IMR-90 (cell line): ENCODE results near the gene SEC31B. TPM values are rescaled to one million over a fixed set of nuclear protein-coding genes. Genes with fewer than 3 reads are reported as not detected.

Experiments
- ATAC-seq: fragments of 200-7000 bp; cut with Tn5 transposase; 2 replicates; pipeline ENCODE4 v1.9.1; 2020; ENCODE audit warnings: low read depth, mild to moderate bottlenecking, moderate library complexity
- BruUV-seq: library from RNA; stranded (reverse); fragments of 400-500 nt; replicated peaks from 2 replicates; lab custom pipeline; 2021; lab: Mats Ljungman, UMichigan
- CTCF ChIA-PET: fragments of 300-600 bp; formaldehyde crosslinking; extraction: SDS; loops from one replicate; lab custom pipeline; 2021; ENCODE audit warnings: antibody characterized with exemption; lab: Yijun Ruan, JAX
- POLR2A ChIA-PET: fragments of 300-600 bp; sonication (Branson Sonifier 250); formaldehyde crosslinking; loops from one replicate; lab custom pipeline; 2022; ENCODE audit warnings: antibody characterized with exemption; ENCODE audit not compliant: unreplicated experiment; lab: Charles Lee
- DNase-seq: peaks from one replicate; pipeline ENCODE4 v3.0.0; 2013
- H2AFZ ChIP-seq: replicated peaks from 2 replicates; pipeline ENCODE3; 2013; ENCODE audit warnings: low read length, mild to moderate bottlenecking; ENCODE audit not compliant: poor library complexity
- H2AK5ac ChIP-seq: 2 replicates; pipeline ENCODE4 v1.6.1; 2013; ENCODE audit warnings: low read depth, low read length, inconsistent platforms
- H2AK9ac ChIP-seq: replicated peaks from 2 replicates; pipeline ENCODE3; 2013; ENCODE audit warnings: mild to moderate bottlenecking, low read depth, low read length, moderate library complexity; ENCODE audit not compliant: poor library complexity
- H2BK120ac ChIP-seq: 2 replicates; pipeline ENCODE4 v1.6.1; 2013; ENCODE audit warnings: low read depth, low read length, inconsistent platforms
- H2BK15ac ChIP-seq: 3 replicates; pipeline ENCODE4 v1.6.1; 2013; ENCODE audit warnings: low read depth, low read length, inconsistent platforms
- H2BK20ac ChIP-seq: 2 replicates; pipeline ENCODE4 v1.6.1; 2013; ENCODE audit warnings: low read depth, mild to moderate bottlenecking, inconsistent platforms, low read length, moderate library complexity
- H2BK5ac ChIP-seq: 2 replicates; pipeline ENCODE4 v1.6.1; 2013; ENCODE audit warnings: mild to moderate bottlenecking, low read depth, low read length, inconsistent platforms; ENCODE audit not compliant: poor library complexity, severe bottlenecking
- H3K14ac ChIP-seq: replicated peaks from 2 replicates; pipeline ENCODE4 v1.6.1; 2013; ENCODE audit warnings: low read depth, low read length, inconsistent platforms
- H3K18ac ChIP-seq: 2 replicates; pipeline ENCODE4 v1.6.1; 2013; ENCODE audit warnings: low read depth, low read length, control low read depth
- H3K23ac ChIP-seq: 2 replicates; pipeline ENCODE4 v1.6.1; 2013; ENCODE audit warnings: low read depth, low read length, inconsistent platforms
- H3K27ac ChIP-seq: 2 replicates; pipeline ENCODE4 v1.5.1; 2013; ENCODE audit warnings: mild to moderate bottlenecking, control low read depth, low read length; ENCODE audit not compliant: insufficient read depth
- H3K27me3 ChIP-seq: 2 replicates; pipeline ENCODE4 v1.6.1; 2013; ENCODE audit warnings: low read length; ENCODE audit not compliant: control insufficient read depth, insufficient read depth
- H3K36me3 ChIP-seq: 2 replicates; pipeline ENCODE4 v1.6.1; 2013; ENCODE audit warnings: low read length, mixed read lengths; ENCODE audit not compliant: control insufficient read depth, insufficient read depth
- H3K4ac ChIP-seq: 2 replicates; pipeline ENCODE4 v1.6.1; 2013; ENCODE audit warnings: low read depth, low read length, inconsistent platforms
- H3K4me1 ChIP-seq: 2 replicates; pipeline ENCODE4 v1.6.1; 2013; ENCODE audit warnings: low read length, mixed read lengths; ENCODE audit not compliant: control insufficient read depth, insufficient read depth
- H3K4me2 ChIP-seq: 2 replicates; pipeline ENCODE4 v1.6.1; 2013; ENCODE audit warnings: low read depth, mild to moderate bottlenecking, control low read depth, low read length, moderate library complexity
- H3K4me3 ChIP-seq: 2 replicates; pipeline ENCODE4 v1.5.1; 2013; ENCODE audit warnings: low read depth, mild to moderate bottlenecking, control low read depth, low read length, moderate library complexity; ENCODE audit not compliant: insufficient read depth
- H3K56ac ChIP-seq: 2 replicates; pipeline ENCODE4 v1.6.1; 2013; ENCODE audit warnings: low read length, inconsistent platforms; ENCODE audit not compliant: insufficient read depth; ENCODE audit errors: extremely low read depth
- H3K79me1 ChIP-seq, 2 experiments: 2 replicates each; pipeline ENCODE4 v1.6.1; 2013; ENCODE audit warnings: low read length in 2 of 2, inconsistent platforms in 1 of 2, low read depth in 1 of 2
- H3K9ac ChIP-seq: 2 replicates; pipeline ENCODE4 v1.6.1; 2013; ENCODE audit warnings: low read depth, low read length, control low read depth
- H3K9me1 ChIP-seq: 2 replicates; pipeline ENCODE4 v1.6.1; 2013; ENCODE audit warnings: low read length, inconsistent platforms; ENCODE audit not compliant: insufficient read depth
- H3K9me3 ChIP-seq: 2 replicates; pipeline ENCODE4 v1.6.1; 2013; ENCODE audit warnings: low read length; ENCODE audit not compliant: control insufficient read depth, insufficient read depth
- H4K20me1 ChIP-seq: 2 replicates; pipeline ENCODE4 v1.6.1; 2013; ENCODE audit warnings: low read length, inconsistent platforms; ENCODE audit not compliant: insufficient read depth
- H4K5ac ChIP-seq: 2 replicates; pipeline ENCODE4 v1.6.1; 2013; ENCODE audit warnings: mild to moderate bottlenecking, low read depth, low read length, control low read depth
- H4K8ac ChIP-seq, 2 experiments: 2 replicates each; pipeline ENCODE4 v1.6.1; 2013; ENCODE audit warnings: low read depth in 2 of 2, low read length in 2 of 2, control low read depth in 1 of 2, inconsistent platforms in 1 of 2
- H4K91ac ChIP-seq: 2 replicates; pipeline ENCODE4 v1.6.1; 2013; ENCODE audit warnings: low read depth, low read length, inconsistent platforms; ENCODE audit not compliant: insufficient read depth
- CHD1 ChIP-seq: IDR thresholded peaks from 2 replicates; pipeline ENCODE4 v1.6.1; 2012; ENCODE audit warnings: low read depth, low read length, improper control_type of control experiment
- FOS ChIP-seq: fragments of 150-350 bp; IDR thresholded peaks from 2 replicates; pipeline ENCODE4 v1.6.1; 2016; ENCODE audit warnings: low read depth, low read length
- MAFK ChIP-seq: IDR thresholded peaks from 2 replicates; pipeline ENCODE4 v1.6.1; 2012; ENCODE audit warnings: low read depth, low read length, improper control_type of control experiment
- RAD21 ChIP-seq: IDR thresholded peaks from 2 replicates; pipeline ENCODE4 v1.6.1; 2012; ENCODE audit warnings: low read length, improper control_type of control experiment
- SMC3 ChIP-seq: fragments of 150-350 bp; IDR thresholded peaks from 2 replicates; pipeline ENCODE4 v1.6.1; 2016; ENCODE audit warnings: low read depth, mild to moderate bottlenecking, antibody characterized with exemption, low read length, moderate library complexity
- USF2 ChIP-seq: fragments of 150-350 bp; IDR thresholded peaks from 2 replicates; pipeline ENCODE4 v1.6.1; 2017; ENCODE audit warnings: mild to moderate bottlenecking, antibody characterized with exemption, low read length, low read depth
- WGBS, 2 experiments: methylation state at CpG; one replicate each; pipeline versions ENCODE4 v1.1.5 to v1.1.7; 2013; ENCODE audit warnings: missing lambda C conversion rate in 2 of 2; ENCODE audit not compliant: insufficient read length in 1 of 2; ENCODE audit errors: extremely low coverage in 2 of 2; 5-methylcytosine and 5-hydroxymethylcytosine counted together
- dilution Hi-C: fragments of 300-500 bp; cut with HindIII; formaldehyde crosslinking; loops from one replicate; pipeline ENCODE4 v1.14.3; 2018; ENCODE audit warnings: low sequenced_read_pairs; ENCODE audit not compliant: unreplicated experiment
- in situ Hi-C: fragments of 300-500 bp; cut with MboI; formaldehyde crosslinking; loops from 3 replicates; pipeline ENCODE4 v1.14.3; 2019; ENCODE audit warnings: low sequenced_read_pairs, inconsistent platforms, mixed read lengths
- intact Hi-C: fragments of 100-400 bp; cut with micrococcal nuclease; formaldehyde crosslinking; loops from 2 replicates; pipeline ENCODE4 v1.10.0; 2022
- polyA plus RNA-seq, 3 experiments: library from polyadenylated mRNA; depleted of rRNA; stranded (reverse); fragments of >200 nt; gene quantifications; 2 replicates each; pipeline ENCODE4 v1.2.3, GENCODE V29; 2012; ENCODE audit warnings: low replicate concordance in 1 of 3
- total RNA-seq: library from RNA; depleted of rRNA; stranded (reverse); fragments of >200 nt; gene quantifications from 2 replicates; pipeline ENCODE4 v1.2.3, GENCODE V29; 2012

Gene SEC31B
- total and polyA plus RNA-seq, 2 of the 4 experiments (the other 2 are of a cell fraction), result 1.3 to 8.1 TPM

- no peak within 1 kb of the TSS for H3K23ac ChIP-seq
- no peak within 1 kb of the TSS for H3K27ac ChIP-seq
- H3K36me3 ChIP-seq, result no peaks in the 10 kb centered on the region
- ATAC-seq (no peak), DNase-seq (no peak)
- H2BK20ac ChIP-seq, result no peak within 1 kb of the TSS
- peaks cover 21% of the 10 kb centered on the region for H3K27me3 ChIP-seq
- in situ Hi-C loops, result no loop called here
- intact Hi-C loops, result no loop called here
- H3K79me1 ChIP-seq, result no peaks in the 10 kb centered on the region
- no peak within 1 kb of the TSS for H2BK120ac ChIP-seq
- H3K9ac ChIP-seq, result no peak within 1 kb of the TSS
- H4K91ac ChIP-seq, result no peak within 1 kb of the TSS
- no peak within 1 kb of the TSS for H2AK9ac ChIP-seq
- no peak within 1 kb of the TSS for H2AK5ac ChIP-seq
- no peak within 1 kb of the TSS for H2BK5ac ChIP-seq
- no peaks in the 10 kb centered on the region for H3K9me1 ChIP-seq
- no peak within 1 kb of the TSS for H4K5ac ChIP-seq
- CTCF ChIA-PET, result no interaction called here
- H3K56ac ChIP-seq, result no peak within 1 kb of the TSS
- 33% methylated on average over 2 of the region's 4 CpGs; no CpG with 5 or more reads in 1 of the 2 experiments for WGBS, 2 experiments
- no peak within 1 kb of the TSS for H4K8ac ChIP-seq
- H3K4ac ChIP-seq, result no peak within 1 kb of the TSS
- POLR2A ChIA-PET, result no interaction called here
- BruUV-seq, result no TSS peak
- no peak for TF ChIP-seq SMC3
- no peak for TF ChIP-seq CHD1
- TF ChIP-seq USF2, result no peak
- no peak for TF ChIP-seq MAFK
- no peak for TF ChIP-seq FOS
- TF ChIP-seq RAD21, result no peak
- H3K18ac ChIP-seq, result no peak within 1 kb of the TSS
- H4K20me1 ChIP-seq, result no peaks in the 10 kb centered on the region
- no peaks in the 10 kb centered on the region for H3K9me3 ChIP-seq
- no peak within 1 kb of the TSS for H3K14ac ChIP-seq
- H3K4me1 ChIP-seq, result no peaks in the 10 kb centered on the region
- no peak within 1 kb of the TSS for H3K4me2 ChIP-seq
- H2BK15ac ChIP-seq, result no peak within 1 kb of the TSS
- H3K4me3 ChIP-seq, result no peak within 1 kb of the TSS
- dilution Hi-C loops, result no loop called here
- H2AFZ ChIP-seq, result no peak within 1 kb of the TSS
Measured at GRCh38 chr10:100462709-100463108, 57.0 kb downstream of the SEC31B start, which contains the start of gene WNT8B. Gene WNT8B, plus strand, starts transcription at chr10:100463009. Its CDS starts 160 bp downstream, at chr10:100463169.
